HG03139 (cell line): ENCODE measurements around the gene C20orf204.
A peak's percentile ranks its signal among the peaks of the same experiment; 100 is the strongest.

Experiments
- ATAC-seq: cut with Tn5 transposase; IDR thresholded peaks from one replicate; pipeline ENCODE4 v1.9.1; 2021; ENCODE audit not compliant: unreplicated experiment

C20orf204 gene

DNA sequence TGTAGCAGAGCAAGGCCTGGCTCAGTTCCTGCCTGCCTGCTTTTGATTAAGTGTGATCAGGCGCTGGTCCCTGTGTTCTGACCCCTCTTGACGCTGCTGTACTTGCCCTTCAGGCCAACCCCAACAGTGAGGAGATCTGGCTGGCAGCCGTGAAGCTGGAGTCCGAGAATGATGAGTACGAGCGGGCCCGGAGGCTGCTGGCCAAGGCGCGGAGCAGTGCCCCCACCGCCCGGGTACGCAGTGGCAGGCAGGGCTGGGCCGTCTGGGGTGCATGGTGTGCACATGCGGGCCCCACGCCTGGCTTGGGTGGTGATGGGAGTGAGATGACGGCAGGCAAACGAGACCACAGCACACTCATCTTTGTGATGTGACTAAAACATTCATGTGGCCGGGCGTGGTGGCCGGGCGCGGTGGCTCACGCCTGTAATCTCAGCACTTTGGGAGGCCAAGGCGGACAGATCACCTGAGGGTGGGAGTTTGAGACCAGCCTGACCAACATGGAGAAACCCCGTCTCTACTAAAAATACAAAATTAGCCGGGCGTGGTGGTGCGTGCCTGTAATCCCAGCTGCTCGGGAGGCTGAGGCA is 10.1 kb upstream of the C20orf204 start:
- no peak for ATAC-seq

GRCh38 chr20:64027981-64028685 is 7.8 kb upstream of the C20orf204 start:
- no peak for ATAC-seq

DNA sequence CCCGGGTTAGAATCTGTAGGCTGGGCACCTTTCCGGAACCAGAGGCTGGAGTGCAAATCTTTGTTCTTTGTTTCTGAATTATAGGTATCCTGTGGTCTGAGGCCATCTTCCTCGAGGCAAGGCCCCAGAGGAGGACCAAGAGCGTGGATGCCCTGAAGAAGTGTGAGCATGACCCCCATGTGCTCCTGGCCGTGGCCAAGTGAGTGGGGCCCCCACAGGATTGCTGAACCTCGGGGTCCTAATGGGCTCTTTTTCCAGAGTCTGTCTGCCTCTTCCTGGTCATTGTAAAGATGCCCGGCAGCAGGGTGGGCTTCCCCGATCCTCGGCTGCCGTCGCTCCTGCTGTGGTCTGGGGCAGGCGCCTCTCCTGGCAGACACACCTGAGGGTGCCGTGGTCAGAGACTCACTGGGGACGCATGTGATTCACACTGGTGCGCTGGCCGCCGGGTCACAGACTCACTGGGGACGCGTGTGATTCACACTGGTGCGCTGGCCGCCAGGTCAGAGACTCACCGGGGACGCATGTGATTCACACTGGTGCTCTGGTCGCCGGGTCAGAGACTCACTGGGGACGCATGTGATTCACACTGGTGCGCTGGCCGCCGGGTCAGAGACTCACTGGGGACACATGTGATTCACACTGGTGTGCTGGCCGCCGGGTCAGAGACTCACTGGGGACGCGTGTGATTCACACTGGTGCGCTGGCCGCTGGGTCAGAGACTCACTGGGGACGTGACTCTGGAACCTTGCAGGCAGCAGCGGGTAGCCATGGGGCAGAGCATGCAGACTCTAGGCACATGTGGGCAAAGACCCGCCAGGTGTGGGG is 6.5 kb upstream of the C20orf204 start:
- ATAC-seq, result no peak

DNA sequence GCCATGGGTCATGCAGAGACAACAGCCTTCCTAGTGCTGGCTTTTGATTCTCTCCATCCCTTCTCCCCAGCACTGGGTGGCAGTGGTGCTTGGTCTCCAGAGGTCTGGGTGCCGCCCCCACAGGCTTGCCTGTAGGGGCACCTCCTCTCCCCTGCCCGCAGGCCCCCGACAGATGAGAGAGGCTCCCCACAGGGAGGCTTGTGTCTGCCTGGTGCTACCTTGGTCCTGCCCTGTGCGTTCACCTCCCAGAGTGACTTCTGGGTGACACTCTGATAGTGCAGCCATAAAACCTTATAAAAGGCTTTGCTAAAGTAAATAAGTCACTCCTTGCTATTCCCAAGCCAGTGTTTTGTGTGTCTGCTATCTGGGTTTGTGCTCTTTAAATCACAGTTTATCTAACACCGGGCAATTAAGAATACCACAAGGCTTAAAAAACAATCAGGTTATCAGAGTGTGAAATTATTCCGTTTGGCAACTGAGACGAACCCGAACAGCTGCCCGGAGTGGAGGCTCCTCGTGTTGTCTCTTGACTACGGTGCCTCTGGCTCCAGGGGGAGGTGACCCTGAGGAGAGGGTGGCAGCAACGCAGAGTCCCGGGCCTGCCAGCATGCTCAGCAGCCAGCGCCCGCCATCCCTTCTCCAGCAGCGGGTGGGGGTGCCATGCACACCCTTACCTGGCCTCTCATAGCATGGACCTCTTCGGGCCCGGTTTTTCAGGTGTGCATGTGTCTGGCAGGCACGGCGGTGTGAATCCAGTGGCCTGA is 5.4 kb upstream of the C20orf204 start:
- no peak for ATAC-seq

DNA sequence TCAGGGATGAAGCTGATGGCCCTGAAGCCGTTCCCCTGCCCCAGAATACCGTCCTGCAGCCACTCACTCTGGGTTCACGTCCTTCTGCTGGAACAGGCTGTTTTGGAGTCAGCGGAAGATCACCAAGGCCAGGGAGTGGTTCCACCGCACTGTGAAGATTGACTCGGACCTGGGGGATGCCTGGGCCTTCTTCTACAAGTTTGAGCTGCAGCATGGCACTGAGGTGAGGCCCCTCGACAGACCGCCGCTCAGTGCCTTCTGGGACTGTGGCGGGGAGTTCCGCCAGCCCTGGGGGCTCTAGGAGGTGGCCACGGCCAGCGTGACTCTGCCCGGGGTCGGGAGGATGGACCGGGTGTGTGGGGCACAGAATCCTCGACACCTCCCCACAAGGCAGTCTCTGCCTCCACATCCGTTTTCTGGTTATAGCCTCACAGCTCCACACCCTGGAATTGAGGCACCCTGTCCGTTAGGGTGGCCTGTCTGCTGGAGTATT is 4.1 kb upstream of the C20orf204 start:
- no peak for ATAC-seq

GRCh38 chr20:64032706-64033624 is 3.0 kb upstream of the C20orf204 start:
- no peak for ATAC-seq

- ATAC-seq, result no peak
Observed at GRCh38 chr20:64033981-64034493, 1.9 kb upstream of the C20orf204 start.

DNA sequence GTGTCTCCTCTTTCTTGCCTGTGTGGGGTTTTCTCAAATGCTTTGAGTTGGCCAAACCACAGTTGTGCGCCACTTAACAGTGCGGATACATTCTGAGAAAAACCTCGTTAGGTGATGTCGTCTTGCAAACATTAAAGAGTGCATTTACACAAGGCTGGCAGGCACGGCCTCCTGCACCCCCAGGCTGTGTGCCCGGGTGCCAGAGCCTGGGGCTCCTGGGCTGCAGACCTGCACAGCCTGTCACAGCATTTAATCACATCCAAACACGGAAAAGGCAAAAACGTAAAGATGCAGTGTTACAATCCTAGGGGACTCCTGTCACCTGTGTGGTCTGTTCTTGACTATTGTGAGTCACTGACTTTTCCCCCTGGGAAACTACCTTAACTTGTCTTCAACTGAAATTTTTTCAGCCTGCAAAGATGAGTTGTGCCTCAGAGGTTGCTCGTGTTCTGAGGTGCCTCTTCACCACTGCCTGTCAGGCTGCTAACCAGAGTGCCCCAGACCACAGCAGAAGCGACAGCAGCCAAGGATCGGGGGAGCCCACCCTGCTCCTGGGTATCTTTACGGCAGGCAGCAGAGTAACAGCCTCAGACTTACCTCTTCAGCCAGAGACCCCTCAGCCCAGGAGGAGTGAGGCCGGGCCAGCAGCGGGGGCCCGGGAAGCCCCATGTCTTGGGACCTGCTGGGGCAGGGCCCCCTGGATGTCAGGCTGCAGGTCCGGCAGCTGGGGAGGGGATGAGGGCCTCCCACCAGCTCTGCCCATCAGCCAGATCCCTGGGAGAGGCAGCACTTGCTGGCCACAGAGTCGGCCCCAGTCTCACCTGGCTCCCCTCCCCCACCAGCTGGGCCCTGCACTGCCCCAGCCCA is 683 bp upstream of the C20orf204 start:
- no peak for ATAC-seq

DNA sequence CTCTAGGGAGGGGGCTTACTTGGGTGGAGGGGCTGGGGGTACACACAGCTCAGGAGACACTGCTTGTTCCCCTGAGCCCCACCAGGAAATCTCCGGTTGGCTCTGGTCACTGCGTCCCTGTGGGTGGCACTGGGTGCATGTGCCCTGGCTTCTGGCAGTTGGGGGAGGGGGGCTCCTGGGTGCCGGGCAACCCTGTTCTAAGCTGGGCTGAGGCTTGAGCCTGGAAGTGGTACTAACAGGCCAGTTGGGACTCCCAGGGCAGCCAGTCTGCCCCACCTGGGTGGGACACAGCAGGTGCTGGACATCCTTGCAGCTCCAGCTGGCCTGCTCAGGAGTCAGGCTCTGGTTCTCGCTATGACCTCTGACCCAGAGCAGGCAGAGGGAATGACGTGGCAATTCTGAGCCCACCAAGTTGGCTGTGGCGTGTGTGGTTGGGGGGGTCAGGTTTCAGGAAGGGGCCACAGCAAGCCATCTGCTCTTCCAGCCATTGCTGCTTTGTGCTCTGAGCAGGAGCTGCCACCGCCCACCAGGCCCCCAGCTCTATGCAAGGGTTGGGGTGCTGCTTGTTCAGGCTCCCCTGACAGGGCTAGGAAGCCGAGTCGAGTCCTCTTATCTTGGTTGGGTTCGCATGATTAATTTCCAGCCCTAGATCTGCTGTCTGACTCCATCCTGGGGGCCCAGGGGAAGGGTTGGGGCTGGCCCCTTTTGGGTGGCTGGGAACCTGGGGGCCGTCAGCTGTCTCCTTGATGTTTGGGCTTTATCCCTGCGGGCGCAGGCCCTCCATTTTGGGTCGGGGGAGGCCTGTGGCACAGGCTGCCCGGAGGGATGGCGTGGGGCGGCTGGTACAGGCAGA is 590 bp downstream of the C20orf204 start:
- no peak for ATAC-seq

GRCh38 chr20:64037199-64037497 is 1.2 kb downstream of the C20orf204 start:
- ATAC-seq, result no peak

DNA sequence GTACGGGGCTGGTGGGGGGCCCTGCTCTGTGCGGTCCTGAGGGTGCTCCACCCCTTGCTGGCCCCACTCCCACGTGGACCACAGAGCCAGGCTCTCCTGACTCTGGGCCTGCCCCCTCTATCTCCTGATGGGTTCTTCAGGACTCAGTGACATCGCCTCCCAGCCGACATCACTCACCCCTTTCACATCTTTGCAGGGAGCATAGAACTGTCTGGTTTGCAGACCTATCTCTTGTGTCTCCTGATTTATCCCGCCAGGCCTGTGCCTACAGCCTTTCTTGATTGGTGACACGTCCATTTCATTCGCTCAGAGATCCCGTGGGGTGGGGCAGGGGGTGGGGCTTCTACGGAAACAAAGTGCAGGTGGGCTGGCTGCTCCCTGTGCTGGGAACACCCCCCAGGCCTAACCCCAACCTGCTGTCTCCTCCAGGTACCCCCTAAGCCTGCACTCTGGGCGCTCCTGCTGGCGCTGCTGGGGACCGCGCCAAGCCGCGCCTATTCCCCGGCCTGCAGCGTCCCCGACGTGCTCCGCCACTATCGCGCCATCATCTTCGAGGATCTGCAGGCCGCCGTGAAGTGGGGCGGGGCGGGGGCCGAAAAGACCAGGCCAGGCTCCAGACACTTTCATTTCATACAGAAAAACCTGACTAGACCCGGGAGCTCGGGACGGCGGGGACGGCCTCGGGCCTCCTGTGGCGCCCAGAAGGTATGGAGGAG is 1.7 kb downstream of the C20orf204 start:
- ATAC-seq, result no peak

DNA sequence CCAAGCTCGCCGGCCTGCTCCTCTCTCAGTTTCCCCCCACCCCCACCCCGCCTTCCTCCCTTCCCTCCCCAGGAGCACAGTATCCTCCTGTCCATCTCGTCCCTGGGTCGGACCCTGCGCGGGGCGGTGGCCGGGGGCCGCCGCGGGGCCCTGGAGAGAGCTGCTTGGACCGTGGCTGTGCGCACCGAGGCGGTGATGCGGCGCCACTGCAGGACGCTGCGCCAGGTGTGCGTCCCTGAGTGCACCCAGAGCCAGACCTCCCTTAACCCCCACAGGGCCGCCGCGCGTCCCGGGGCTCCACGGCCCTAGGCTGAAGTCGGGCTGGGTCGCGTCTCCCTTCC is 2.2 kb downstream of the C20orf204 start:
- ATAC-seq, result peak; percentile 22

- ATAC-seq, result peak; percentile 36
Observed at GRCh38 chr20:64038565-64039292, 2.7 kb downstream of the C20orf204 start.

DNA sequence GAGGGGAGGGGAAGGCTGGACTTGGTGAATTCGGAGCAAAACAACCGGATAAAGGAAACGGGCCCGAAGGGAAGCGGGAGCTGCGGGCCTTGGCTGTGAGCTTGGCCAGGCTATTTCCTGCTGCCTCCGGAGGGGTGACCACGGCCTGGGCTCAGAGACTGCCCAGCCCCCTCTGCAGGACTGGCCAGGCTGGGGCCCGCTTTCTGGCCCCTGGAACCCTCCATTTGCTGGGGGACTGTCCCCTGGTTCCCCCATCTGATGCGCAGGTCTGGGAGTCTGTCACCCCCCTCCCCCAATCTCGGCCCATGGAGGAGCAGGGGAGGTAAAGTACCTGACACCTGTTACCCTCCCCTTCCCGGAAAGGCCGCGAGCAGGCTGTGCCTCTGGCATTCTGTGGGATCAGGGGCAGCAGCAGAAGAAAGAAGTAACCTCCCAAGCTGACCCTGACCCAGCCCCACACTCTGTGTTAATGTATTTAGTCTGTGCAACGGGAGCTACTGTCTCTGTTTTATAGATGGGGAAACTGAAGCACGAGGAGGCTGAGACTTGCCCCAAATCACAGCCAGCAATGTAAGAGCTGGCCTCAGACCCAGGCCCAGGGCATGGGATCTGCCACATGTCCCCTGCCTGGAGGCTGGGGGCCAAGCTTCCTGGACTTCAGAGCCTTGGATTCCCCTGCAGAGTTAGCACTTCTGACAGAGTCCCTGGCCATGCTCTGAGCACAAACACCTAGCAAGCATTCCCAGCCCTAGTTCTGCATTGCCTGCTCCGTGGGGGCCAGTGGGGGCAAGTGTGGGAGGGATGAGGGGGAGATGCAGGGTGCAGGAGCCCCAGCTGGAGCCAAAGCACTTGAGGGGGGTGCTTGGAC is 3.5 kb downstream of the C20orf204 start:
- ATAC-seq, result no peak

DNA sequence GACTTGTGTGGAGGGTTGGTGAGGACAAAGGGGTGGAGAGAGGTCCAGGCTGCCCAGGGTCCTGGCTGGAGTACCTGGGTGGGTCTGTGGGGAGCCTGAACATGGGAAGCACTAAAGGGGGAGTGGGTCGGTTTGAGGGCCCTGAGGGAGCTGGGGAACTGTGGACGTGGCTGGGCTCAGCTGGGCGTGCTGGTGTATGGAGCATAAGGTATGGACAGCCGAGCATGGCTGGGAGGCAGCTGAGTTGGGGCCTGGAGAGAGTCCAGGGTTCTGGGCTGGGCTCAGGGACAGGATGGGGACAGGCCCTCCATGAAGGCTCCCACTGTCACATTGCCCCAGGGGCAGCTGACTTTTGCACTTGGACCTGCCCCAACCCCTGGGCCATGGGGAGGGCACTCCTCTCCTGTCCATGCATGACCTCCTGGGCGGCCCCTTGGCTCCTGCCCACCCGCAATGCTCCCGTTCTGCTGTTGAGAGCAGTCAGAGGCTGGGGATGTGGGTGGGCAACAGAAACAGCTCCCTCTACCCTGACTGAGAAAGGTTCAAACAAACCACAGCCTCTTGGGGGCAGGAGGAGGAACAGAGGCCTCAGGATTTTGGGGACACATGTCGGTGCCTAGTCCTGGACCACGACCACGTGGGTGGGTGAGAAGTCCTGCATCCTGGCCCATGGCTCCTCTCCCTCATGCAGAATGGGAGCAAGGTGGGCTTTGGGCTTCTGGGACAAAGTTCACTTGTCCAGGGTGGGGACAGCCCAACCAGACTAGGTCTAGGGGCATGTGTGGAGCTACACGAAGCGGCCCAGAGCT is 4.5 kb downstream of the C20orf204 start:
- ATAC-seq, result no peak
